Cardiac muscle cell (in vitro differentiated cells and primary cell): ENCODE measurements around the gene TMEM171. TPM values are rescaled to one million over a fixed set of nuclear protein-coding genes. Genes with fewer than 3 reads are reported as not detected.

Experiments
- DNase-seq, 2 donors: peaks; one replicate each; pipeline versions ENCODE4 v3.0.0 to v3.0.0-alpha.2; 2010 to 2017; ENCODE audit warnings: low read depth in 1 of 2, low spot score in 1 of 2
- H3K27ac ChIP-seq: fragments of 200-600 bp; sonication (generic); 2 replicates; pipeline ENCODE4 v1.5.1; 2016
- H3K27me3 ChIP-seq: fragments of 200-600 bp; sonication (generic); 2 replicates; pipeline ENCODE4 v1.6.0; 2016; ENCODE audit warnings: control low read depth
- H3K36me3 ChIP-seq: fragments of 200-600 bp; sonication (generic); 2 replicates; pipeline ENCODE4 v1.5.1; 2016; ENCODE audit warnings: control low read depth
- H3K4me1 ChIP-seq: fragments of 200-600 bp; sonication (generic); 2 replicates; pipeline ENCODE4 v1.8.1; 2017; ENCODE audit warnings: low read depth, mild to moderate bottlenecking, mixed run types
- H3K4me3 ChIP-seq: fragments of 200-600 bp; sonication (generic); 2 replicates; pipeline ENCODE4 v1.5.1; 2016; ENCODE audit warnings: mild to moderate bottlenecking
- H3K9me3 ChIP-seq: fragments of 200-600 bp; sonication (generic); 2 replicates; pipeline ENCODE4 v1.5.1; 2017; ENCODE audit warnings: low read depth, mild to moderate bottlenecking, control low read depth
- polyA plus RNA-seq: library from polyadenylated mRNA; unstranded; fragments of >200 nt; fragmentation: Nextera tagmentation; extraction: Ambion mirVana; gene quantifications from 2 replicates; pipeline ENCODE4 v1.2.1, GENCODE V29; 2016
- total RNA-seq: library from RNA; depleted of rRNA; stranded (reverse); fragments of >200 nt; gene quantifications from 2 replicates; pipeline ENCODE4 v1.2.3, GENCODE V29; 2016
- TF ChIP-seq, protein P1 (sequence below): IDR thresholded peaks from 2 replicates; pipeline ENCODE4 v1.5.1; 2012; ENCODE audit warnings: low read depth, mild to moderate bottlenecking, low read length

The TMEM171 gene
- total and polyA plus RNA-seq, 2 experiments from 2014 or later = not detected

DNA sequence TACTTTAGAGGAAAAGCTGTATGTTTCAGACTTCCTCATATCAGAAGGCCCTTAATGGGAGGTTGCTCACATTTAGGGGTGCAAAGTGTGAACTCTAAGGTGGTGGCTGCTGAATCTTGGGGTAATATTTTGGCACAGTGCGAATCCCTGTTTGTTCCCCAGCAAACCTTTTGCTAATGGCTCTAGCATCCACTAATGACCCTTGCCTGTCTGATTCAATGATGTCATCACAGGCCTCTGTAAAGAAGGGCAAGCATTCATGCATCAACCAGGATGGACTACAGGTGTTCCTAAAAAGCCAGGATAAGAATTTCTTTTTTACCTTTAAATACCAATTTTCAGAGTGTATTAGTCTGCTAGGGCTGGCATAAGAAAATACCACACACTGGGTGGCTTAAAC is 20.4 kb downstream of the TMEM171 start:
- Histone ChIP-seq H3K36me3 (no peaks in the 10 kb centered on the region), H3K27ac (no peak overlapping the region), H3K9me3 (no peaks in the 10 kb centered on the region), H3K4me1 (peaks cover 5% of the 10 kb centered on the region), H3K4me3 (no peak overlapping the region), H3K27me3 (no peaks in the 10 kb centered on the region)
- no peak for DNase-seq
- TF ChIP-seq, protein P1, sequence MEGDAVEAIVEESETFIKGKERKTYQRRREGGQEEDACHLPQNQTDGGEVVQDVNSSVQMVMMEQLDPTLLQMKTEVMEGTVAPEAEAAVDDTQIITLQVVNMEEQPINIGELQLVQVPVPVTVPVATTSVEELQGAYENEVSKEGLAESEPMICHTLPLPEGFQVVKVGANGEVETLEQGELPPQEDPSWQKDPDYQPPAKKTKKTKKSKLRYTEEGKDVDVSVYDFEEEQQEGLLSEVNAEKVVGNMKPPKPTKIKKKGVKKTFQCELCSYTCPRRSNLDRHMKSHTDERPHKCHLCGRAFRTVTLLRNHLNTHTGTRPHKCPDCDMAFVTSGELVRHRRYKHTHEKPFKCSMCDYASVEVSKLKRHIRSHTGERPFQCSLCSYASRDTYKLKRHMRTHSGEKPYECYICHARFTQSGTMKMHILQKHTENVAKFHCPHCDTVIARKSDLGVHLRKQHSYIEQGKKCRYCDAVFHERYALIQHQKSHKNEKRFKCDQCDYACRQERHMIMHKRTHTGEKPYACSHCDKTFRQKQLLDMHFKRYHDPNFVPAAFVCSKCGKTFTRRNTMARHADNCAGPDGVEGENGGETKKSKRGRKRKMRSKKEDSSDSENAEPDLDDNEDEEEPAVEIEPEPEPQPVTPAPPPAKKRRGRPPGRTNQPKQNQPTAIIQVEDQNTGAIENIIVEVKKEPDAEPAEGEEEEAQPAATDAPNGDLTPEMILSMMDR = no peak

DNA sequence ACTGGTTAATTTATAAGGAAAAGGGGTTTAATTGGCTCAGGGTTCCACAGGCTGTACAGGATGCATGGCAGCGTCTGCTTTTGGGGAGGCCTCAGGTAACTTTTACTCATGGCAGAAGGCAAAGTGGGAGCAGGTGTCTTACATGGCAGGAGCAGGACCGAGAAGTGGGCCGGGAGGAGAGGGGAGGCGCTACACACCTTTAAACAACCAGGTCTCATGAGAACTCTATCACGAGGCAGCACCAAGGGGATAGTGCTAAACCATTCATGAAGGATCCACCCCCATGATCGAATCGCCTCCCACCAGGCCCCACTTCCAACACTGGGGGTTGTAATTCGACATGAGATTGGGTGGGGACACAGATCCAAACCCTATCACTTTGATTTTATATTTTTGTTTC is 21.7 kb downstream of the TMEM171 start:
- H3K9me3 ChIP-seq = no peaks in the 10 kb centered on the region
- TF ChIP-seq, protein P1 = no peak

DNA sequence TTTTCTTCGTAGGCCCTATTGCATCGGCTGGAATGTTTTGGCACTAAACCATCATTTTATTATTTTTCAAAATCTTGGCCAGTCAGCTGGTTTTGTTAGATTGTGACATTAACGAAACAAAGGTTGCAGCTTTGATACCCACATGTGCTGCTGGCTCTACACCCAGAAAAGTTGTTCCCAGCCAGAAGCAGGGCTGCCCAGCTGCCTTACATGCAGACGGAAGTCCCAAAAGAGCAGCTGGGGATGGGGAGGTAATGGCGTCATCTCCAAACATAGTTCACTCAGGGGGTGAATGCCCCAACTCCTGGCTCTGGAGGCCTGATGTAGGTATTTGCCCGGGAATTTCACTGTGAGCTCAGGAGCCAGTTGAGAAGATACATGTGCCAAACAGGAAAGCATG is 23.3 kb downstream of the TMEM171 start:
- Histone ChIP-seq H3K27me3 (no peaks in the 10 kb centered on the region), H3K4me3 (no peak overlapping the region), H3K27ac (no peak overlapping the region), H3K36me3 (no peaks in the 10 kb centered on the region), H3K4me1 (no peaks in the 10 kb centered on the region), H3K9me3 (no peaks in the 10 kb centered on the region)
- TF ChIP-seq, protein P1 = no peak
- DNase-seq = no peak

More for the DNA sequence above, 21.7 kb downstream of the TMEM171 start:
- DNase-seq = no peak
- H3K36me3 ChIP-seq = no peaks in the 10 kb centered on the region
- no peaks in the 10 kb centered on the region for H3K4me1 ChIP-seq
- no peak overlapping the region for H3K4me3 ChIP-seq
- H3K27me3 ChIP-seq = no peaks in the 10 kb centered on the region
- H3K27ac ChIP-seq = no peak overlapping the region

DNA sequence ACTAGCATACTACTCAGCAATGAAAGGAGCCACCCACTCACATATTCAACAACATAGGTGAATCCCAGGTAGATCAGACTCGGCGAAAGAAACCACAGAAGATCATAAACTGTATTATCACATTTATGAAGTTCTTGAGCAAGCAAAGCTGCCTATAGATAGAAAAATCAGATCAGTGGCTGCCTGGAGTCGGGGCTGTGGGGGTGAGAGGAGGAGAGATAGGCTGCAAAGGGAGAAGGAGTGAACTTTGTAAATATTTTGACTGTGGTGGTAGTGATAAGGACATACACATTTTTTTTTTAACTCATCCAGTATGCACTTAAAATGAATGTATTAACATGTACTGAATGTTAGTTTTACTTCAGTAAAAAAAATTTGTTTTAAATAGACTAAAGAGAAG is 29.2 kb downstream of the TMEM171 start:
- H3K27me3 ChIP-seq = no peaks in the 10 kb centered on the region
- no peaks in the 10 kb centered on the region for H3K36me3 ChIP-seq
- no peak overlapping the region for H3K4me3 ChIP-seq
- no peak overlapping the region for H3K27ac ChIP-seq
- H3K9me3 ChIP-seq = no peaks in the 10 kb centered on the region
- peaks cover 5% of the 10 kb centered on the region for H3K4me1 ChIP-seq
- no peak for DNase-seq
- TF ChIP-seq, protein P1 = no peak

DNA sequence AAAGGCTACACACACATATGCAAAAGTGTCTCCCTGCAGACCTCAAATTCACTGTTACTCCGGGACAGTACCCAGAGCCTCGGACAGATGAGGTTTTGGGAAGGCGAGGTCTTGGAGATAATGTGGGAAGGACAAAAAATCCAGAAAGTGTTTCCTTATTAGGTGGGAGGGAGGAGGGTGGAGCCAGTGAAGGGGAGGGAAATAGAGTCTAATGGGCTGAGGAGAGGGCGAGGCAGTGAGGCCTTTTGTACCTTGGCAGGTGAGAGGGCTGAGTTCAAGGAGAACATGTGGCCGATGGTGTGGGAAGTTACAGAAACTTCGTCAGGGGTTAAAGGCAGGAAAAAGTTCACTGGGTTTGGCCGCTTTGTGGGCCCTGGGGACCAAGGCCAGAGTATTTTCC is 30.5 kb downstream of the TMEM171 start:
- no peak for DNase-seq
- Histone ChIP-seq H3K4me3 (no peak overlapping the region), H3K36me3 (no peaks in the 10 kb centered on the region), H3K27me3 (no peaks in the 10 kb centered on the region), H3K4me1 (peaks cover 5% of the 10 kb centered on the region), H3K27ac (no peak overlapping the region), H3K9me3 (no peaks in the 10 kb centered on the region)
- TF ChIP-seq, protein P1 = no peak
